ENCODE data around the gene PPFIA1. TPM values are rescaled to one million over a fixed set of nuclear protein-coding genes. Genes with fewer than 3 reads are reported as not detected.

PPFIA1 gene
- total RNA-seq, 2 donors from 2014 or later, result 47.8 to 82.9 TPM

DNA sequence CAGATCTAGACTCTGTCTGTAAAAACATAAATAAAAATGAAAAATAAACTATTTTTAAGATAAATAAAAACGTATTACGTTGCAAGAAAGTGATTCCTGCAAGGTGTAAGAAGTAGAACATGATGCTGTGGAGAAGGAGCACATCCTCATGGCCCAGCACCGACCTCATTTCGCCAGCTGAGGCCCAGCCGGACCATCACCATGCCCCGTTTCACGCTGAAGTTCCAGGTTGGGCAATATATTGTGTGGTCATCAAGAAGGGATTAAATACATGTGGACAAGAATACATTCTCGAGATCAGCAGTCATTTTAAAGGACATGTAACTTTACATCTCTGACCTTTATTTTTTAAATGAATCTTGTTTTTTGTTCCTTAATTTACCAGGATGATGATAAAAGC, 107.2 kb downstream of the PPFIA1 start:
- ATAC-seq (ENCODE audit: insufficient number of reproducible peaks, low FRiP score, low read depth) (no peak), DNase-seq (ENCODE audit: low spot score) (no peak)
- Histone ChIP-seq H3K9me3 (no peaks in the 10 kb centered on the region), H3K27me3 (replicated peaks; ENCODE audit: insufficient read depth) (no peaks in the 10 kb centered on the region), H3K4me3 (no peak overlapping the region), H3K36me3 (peaks cover 29% of the 10 kb centered on the region), H3K4me1 (ENCODE audit: control insufficient read depth in 1 of 2, low read depth in 2 of 2) (peaks cover 0 to 5% of the 10 kb centered on the region in 2 donors), H3K27ac (no peak overlapping the region)
- no peak for TF ChIP-seq CTCF (IDR thresholded peaks at IDR 0.05)

DNA sequence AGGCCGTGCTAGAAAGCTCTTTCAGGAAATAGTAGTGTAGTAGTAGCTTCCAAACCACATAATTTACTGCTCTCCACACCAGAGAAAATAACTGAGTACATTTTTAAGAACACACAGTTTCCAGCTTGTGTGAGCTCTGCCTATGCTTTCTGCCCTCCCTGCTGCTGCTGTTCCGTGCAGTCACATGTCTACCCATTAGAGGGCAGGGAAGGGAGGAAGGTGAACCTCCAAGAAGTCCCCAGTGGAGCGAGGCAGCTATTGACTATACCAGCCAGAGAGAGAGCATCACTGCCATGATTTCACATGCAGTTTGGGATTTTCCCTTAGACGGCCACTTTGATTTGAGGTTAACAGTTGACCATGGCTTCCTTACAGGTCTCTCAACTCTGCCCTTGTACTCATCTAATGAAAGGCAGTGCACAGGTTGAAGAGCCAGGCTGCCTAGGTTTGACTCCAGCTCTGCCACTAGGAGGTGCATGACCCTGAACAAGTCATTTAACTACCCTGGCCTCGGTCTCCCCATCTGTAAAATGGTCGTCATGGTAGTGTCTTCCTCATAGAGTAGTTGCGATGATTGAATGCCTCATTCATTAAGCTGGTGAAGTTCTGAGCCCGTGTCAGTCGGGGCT, 108.1 kb downstream of the PPFIA1 start:
- H3K27me3 ChIP-seq (replicated peaks; ENCODE audit: insufficient read depth), result no peaks in the 10 kb centered on the region
- no peak overlapping the region for H3K4me3 ChIP-seq
- ATAC-seq (ENCODE audit: insufficient number of reproducible peaks, low FRiP score, low read depth) (no peak), DNase-seq (ENCODE audit: low spot score) (no peak)
- peaks cover 0 to 7% of the 10 kb centered on the region in 2 donors for H3K4me1 ChIP-seq (ENCODE audit: control insufficient read depth in 1 of 2, low read depth in 2 of 2)
- peaks cover 21% of the 10 kb centered on the region for H3K36me3 ChIP-seq
- no peak for TF ChIP-seq CTCF (IDR thresholded peaks at IDR 0.05)
- no peak overlapping the region for H3K27ac ChIP-seq
- no peaks in the 10 kb centered on the region for H3K9me3 ChIP-seq

DNA sequence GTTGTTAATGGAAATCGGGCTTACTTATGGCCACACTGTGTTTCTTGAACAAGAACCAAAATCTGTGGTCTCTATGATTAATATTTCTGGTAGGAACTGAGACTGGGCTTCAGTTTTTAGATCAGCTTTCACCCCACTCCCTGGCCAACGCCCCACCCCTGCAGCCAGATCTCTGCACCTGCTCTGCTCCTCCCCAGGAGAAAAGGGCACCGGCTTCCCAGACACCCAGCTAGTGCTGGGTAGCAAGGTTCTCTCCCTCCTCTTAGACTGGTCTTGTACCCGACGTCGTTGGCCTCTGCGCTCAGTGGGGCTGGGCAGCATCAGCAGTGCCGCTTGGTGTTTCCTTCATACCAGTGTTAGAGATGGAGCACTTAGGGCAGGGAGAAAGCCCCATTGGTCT, 110.9 kb downstream of the PPFIA1 start:
- Histone ChIP-seq H3K4me3 (no peak overlapping the region), H3K27me3 (replicated peaks; ENCODE audit: insufficient read depth) (no peaks in the 10 kb centered on the region), H3K36me3 (peaks cover 10% of the 10 kb centered on the region), H3K9me3 (no peaks in the 10 kb centered on the region), H3K27ac (no peak overlapping the region), H3K4me1 (ENCODE audit: control insufficient read depth in 1 of 2, low read depth in 2 of 2) (peaks cover 0 to 7% of the 10 kb centered on the region in 2 donors)
- no peak for TF ChIP-seq CTCF (IDR thresholded peaks at IDR 0.05)
- no peak for ATAC-seq (ENCODE audit: insufficient number of reproducible peaks, low FRiP score, low read depth)
- no peak for DNase-seq (ENCODE audit: low spot score)

- Histone ChIP-seq H3K36me3 (peaks cover 10% of the 10 kb centered on the region), H3K9me3 (no peaks in the 10 kb centered on the region), H3K27ac (peak overlapping the region in 1 of 2 donors; percentile 49), H3K4me3 (no peak overlapping the region), H3K4me1 (ENCODE audit: control insufficient read depth in 1 of 2, low read depth in 2 of 2) (peaks cover 0 to 7% of the 10 kb centered on the region in 2 donors), H3K27me3 (replicated peaks; ENCODE audit: insufficient read depth) (no peaks in the 10 kb centered on the region)
- no peak for DNase-seq (ENCODE audit: low spot score)
- no peak for TF ChIP-seq CTCF (IDR thresholded peaks at IDR 0.05)
- ATAC-seq (ENCODE audit: insufficient number of reproducible peaks, low FRiP score, low read depth), result peak; percentile 36
Observed at GRCh38 chr11:70381872-70382861, 111.7 kb downstream of the PPFIA1 start.

All from thoracic aorta (tissue), 2 donors.